Measurements from ENCODE around the gene MUSK.

DNA sequence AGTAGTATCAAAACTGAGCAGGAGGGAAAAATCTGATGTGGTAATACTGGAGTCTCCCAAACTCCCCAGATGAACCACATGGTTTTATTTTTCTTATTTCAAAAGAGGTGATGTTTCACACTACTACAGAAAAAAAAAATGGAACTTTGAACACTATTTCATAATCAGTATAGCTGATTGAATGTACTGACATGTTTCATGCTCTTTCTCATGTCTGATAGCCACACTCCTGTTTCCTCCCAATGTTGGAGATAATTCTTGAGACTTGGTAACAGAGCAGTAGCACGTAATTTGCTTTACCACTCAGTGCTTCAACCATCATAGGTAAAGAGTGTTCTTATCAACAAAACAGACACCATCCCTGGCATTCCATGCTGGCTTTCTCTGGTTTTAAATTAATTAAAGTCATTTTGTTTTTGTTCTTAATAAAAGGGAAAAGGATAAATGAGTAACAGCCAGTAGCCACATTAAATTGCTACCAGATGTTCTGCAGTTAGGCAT lies 85.2 kb downstream of the MUSK start:
- TF ChIP-seq POLR2A (IDR thresholded peaks at IDR 0.05; ENCODE audit: low read depth, low read length) (no peak), TAF1 (IDR thresholded peaks at IDR 0.05; ENCODE audit: borderline replicate concordance, low read depth, low read length) (no peak), POLR2AphosphoS5 (IDR thresholded peaks at IDR 0.05; ENCODE audit: low read depth, low read length) (no peak)

Data from GM12892 (cell line).